ENCODE results near the gene NKRF.

Gene NKRF

GRCh38 chrX:119570351-119570835 is 35.8 kb downstream of the NKRF start:
- TF ChIP-seq CTCF (conservative IDR thresholded peaks at IDR 0.05; ENCODE audit: low read depth, low read length), result no peak
- no peak overlapping the region for H3K4me3 ChIP-seq (ENCODE audit: low read depth, low read length)
- DNase-seq (ENCODE audit: low read depth), result no peak

DNA sequence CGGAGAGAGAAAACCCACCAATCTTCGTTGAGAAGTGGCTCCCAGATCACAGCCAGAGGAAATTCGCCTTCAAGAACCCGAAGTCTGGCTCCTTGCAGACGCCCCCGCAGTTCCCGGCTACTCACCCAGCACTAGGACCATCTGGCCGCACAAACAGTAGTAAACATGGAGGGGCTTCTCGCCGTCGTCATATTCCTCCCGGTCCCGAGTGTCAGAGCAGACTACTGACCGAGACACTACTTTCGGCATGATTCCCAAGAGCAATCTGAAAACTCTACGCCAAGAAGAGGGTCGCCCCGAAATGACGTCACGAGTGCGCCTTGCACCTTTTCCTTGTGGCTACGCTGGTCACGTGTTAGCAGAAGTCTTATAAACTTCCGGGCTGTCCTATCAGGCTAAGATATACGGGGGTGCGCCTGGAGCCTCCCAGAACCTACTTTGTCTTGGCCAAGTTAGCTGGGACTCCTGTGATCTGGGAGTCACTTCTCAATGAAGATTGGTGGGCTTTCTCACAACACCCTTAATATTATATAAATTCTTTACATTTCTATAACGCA is 41.0 kb downstream of the NKRF start, which contains the start of gene STEEP1:
Gene STEEP1 (minus strand): TSS at position 303 of the 557 bp plus-strand sequence. CDS start 54 bp downstream, at position 249.
- peak within 1 kb of the TSS; percentile 69 for H3K4me3 ChIP-seq (ENCODE audit: low read depth, low read length)
- peak; percentile 93 for DNase-seq (ENCODE audit: low read depth)
- TF ChIP-seq CTCF (conservative IDR thresholded peaks at IDR 0.05; ENCODE audit: low read depth, low read length), result no peak

GRCh38 chrX:119552508-119552907 is 53.7 kb downstream of the NKRF start:
- TF ChIP-seq CTCF (conservative IDR thresholded peaks at IDR 0.05; ENCODE audit: low read depth, low read length), result no peak
- DNase-seq (ENCODE audit: low read depth), result peak; percentile 73
- no peak overlapping the region for H3K4me3 ChIP-seq (ENCODE audit: low read depth, low read length)

DNA sequence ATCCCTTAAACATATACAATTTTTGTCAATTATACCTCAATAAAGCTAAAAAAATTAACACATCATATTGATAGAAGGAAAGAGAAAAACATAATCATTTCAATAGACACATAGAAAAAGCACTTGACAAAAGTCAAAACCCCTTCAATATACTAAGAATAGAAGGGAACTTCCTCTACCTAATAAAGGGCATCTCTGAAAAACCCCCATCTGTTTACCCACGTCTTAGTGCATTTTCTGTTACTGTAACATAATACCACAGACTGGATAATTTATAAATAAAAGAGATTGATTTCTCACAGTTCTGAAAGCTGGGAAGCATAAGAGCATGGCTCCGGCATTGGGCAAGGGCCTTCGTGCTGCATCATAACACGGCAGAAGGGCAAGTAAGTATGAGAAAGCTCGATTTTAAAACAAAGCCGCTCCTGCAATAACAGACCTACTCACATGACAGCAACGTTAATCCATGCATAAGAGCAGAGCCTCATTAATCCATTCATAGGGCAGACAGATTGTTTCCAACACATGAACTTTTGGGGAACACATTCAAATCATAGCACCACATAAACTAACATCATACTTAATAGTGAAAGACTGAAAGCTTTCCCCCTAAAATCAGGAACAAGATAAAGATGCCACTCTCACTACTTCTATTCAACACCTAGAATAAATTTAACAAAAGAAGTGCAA is 56.8 kb downstream of the NKRF start:
- no peak for TF ChIP-seq CTCF (conservative IDR thresholded peaks at IDR 0.05; ENCODE audit: low read depth, low read length)
- no peak for DNase-seq (ENCODE audit: low read depth)
- no peak overlapping the region for H3K4me3 ChIP-seq (ENCODE audit: low read depth, low read length)

DNA sequence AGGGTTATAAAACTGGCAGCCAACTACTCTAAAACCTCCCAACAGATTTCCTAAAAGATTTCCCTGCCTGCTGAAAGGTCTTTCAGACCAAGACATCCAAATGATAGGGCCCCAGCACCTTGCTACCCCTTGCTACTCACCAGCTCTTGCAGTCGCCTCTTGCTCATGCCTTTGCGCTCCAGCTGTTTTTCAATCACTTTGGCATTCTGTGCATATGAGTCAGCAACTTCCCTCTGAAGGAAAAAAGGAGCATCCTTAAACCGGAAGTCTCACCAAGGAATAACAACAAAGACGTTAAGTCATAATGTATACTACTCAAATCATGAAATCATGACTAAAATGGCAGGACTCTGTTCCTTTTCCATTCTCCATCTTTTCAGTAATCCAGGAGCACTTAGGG is 65.0 kb downstream of the NKRF start:
- no peak for TF ChIP-seq CTCF (conservative IDR thresholded peaks at IDR 0.05; ENCODE audit: low read depth, low read length)
- no peak overlapping the region for H3K4me3 ChIP-seq (ENCODE audit: low read depth, low read length)
- peak; percentile 67 for DNase-seq (ENCODE audit: low read depth)

DNA sequence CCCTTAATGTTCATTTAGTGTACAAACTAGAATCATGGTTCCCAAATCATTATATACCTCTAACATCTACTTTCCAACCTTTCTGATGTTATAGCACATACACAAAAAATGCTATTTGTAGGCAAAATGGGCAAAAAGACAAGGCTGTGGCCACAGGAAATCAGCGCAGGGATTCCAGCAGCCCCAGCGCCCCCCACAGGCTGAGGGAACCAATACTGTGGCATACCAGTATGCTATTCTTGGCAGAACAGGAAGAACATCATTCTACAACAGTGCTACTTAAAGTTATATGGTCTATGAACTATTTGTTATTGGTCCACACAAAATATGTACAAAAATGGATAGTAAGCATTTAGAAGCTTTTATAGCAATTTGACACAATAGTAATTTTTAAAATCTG is 66.4 kb downstream of the NKRF start:
- DNase-seq (ENCODE audit: low read depth), result no peak
- TF ChIP-seq CTCF (conservative IDR thresholded peaks at IDR 0.05; ENCODE audit: low read depth, low read length), result peak; percentile 29
- no peak overlapping the region for H3K4me3 ChIP-seq (ENCODE audit: low read depth, low read length)
